Thyroid gland (tissue), 4 donors: ENCODE measurements around the gene DCAF8. TPM values are rescaled to one million over a fixed set of nuclear protein-coding genes. Genes with fewer than 3 reads are reported as not detected.

ENCODE experiments used
- DNase-seq, 2 donors: peaks; one replicate each; pipeline ENCODE4 v3.0.0-alpha.2; 2019
- H3K27ac ChIP-seq, 3 donors: fragments of 200-600 bp; sonication (generic); 1 replicate in 2 of 3; 2 replicates in 1 of 3; pipeline ENCODE4 v1.5.1; 2016 to 2019; ENCODE audit warnings: mild to moderate bottlenecking in 1 of 3, moderate library complexity in 1 of 3
- H3K27me3 ChIP-seq: fragments of 200-600 bp; sonication (generic); one replicate; pipeline ENCODE4 v1.5.1; 2019
- H3K36me3 ChIP-seq, 2 donors: fragments of 200-600 bp; sonication (generic); one replicate each; pipeline ENCODE4 v1.5.1; 2016 to 2019
- H3K4me1 ChIP-seq, 2 donors: fragments of 200-600 bp; sonication (generic); one replicate each; pipeline ENCODE4 v1.5.1; 2017 to 2019
- H3K4me3 ChIP-seq, 3 donors: fragments of 200-600 bp; sonication (generic); replicated peaks in 1 of 3; 1 replicate in 2 of 3; 2 replicates in 1 of 3; pipeline ENCODE4 v1.5.1; 2016; ENCODE audit warnings: mild to moderate bottlenecking in 1 of 3
- H3K9me3 ChIP-seq: fragments of 200-600 bp; sonication (generic); one replicate; pipeline ENCODE4 v1.5.1; 2017
- CTCF ChIP-seq, 6 experiments: fragments of 200-600 bp in 3 of 6; fragments of 450-650 bp in 3 of 6; sonication (generic) in 3 of 6; IDR thresholded peaks; one replicate each; pipeline ENCODE4 v1.5.1; 2016 to 2019; ENCODE audit warnings: antibody characterized with exemption in 6 of 6, mild to moderate bottlenecking in 2 of 6, inconsistent platforms in 1 of 6, moderate library complexity in 1 of 6
- POLR2A ChIP-seq, 2 donors: fragments of 450-650 bp; IDR thresholded peaks; one replicate each; pipeline ENCODE4 v1.6.1; 2017; ENCODE audit warnings: antibody characterized with exemption in 2 of 2, mild to moderate bottlenecking in 2 of 2, moderate library complexity in 1 of 2
- WGBS, 2 donors: methylation state at CpG; one replicate each; pipeline ENCODE4 v1.1.5; 2017; 5-methylcytosine and 5-hydroxymethylcytosine counted together
- intact Hi-C: fragments of 100-400 bp; cut with DNase I; formaldehyde crosslinking; loops from one replicate; pipeline ENCODE4 v1.15.1; 2023
- total RNA-seq, 4 donors: library from RNA; depleted of rRNA; stranded (reverse); fragments of >200 nt; gene quantifications; one replicate each; pipeline ENCODE4 v1.2.3, GENCODE V29; 2016

The DCAF8 gene
- total RNA-seq, 4 donors from 2014 or later: 221 to 239 (median 228) TPM

- no peak for DNase-seq
- WGBS, 2 donors: 86 to 87% methylated on average over 1 of the region's 1 CpG
- H3K9me3 ChIP-seq: no peaks in the 10 kb centered on the region
- no peaks in the 10 kb centered on the region for H3K4me1 ChIP-seq
- no peaks in the 10 kb centered on the region for H3K27me3 ChIP-seq
- no peak for TF ChIP-seq CTCF (IDR thresholded peaks at IDR 0.05)
- no peak overlapping the region for H3K4me3 ChIP-seq
- no peaks in the 10 kb centered on the region for H3K36me3 ChIP-seq
- H3K27ac ChIP-seq: no peak overlapping the region
- intact Hi-C loops: no loop called here
Measured at GRCh38 chr1:160177667-160178066, 84.7 kb downstream of the DCAF8 start.

- TF ChIP-seq POLR2A (IDR thresholded peaks at IDR 0.05) (no peak), CTCF (IDR thresholded peaks at IDR 0.05) (no peak)
- Histone ChIP-seq H3K36me3 (no peaks in the 10 kb centered on the region), H3K9me3 (no peaks in the 10 kb centered on the region), H3K27ac (no peak overlapping the region), H3K27me3 (no peaks in the 10 kb centered on the region), H3K4me3 (no peak overlapping the region), H3K4me1 (peaks cover 0 to 1% of the 10 kb centered on the region in 2 donors)
- intact Hi-C loops: no loop called here
- DNase-seq: no peak
- 90 to 91% methylated on average over 2 of the region's 2 CpGs for WGBS, 2 donors
Measured at GRCh38 chr1:160177231-160177630, 85.1 kb downstream of the DCAF8 start.

- H3K27me3 ChIP-seq: no peaks in the 10 kb centered on the region
- no peaks in the 10 kb centered on the region for H3K9me3 ChIP-seq
- intact Hi-C loops: no loop called here
- 23 to 30% methylated on average over 9 of the region's 9 CpGs for WGBS, 2 donors
- H3K4me3 ChIP-seq: no peak overlapping the region
- DNase-seq: peak; percentile 31 to 48
- no peaks in the 10 kb centered on the region for H3K36me3 ChIP-seq
- H3K27ac ChIP-seq: no peak overlapping the region
- TF ChIP-seq POLR2A (IDR thresholded peaks at IDR 0.05): no peak
- no peak for TF ChIP-seq CTCF (IDR thresholded peaks at IDR 0.05)
- peaks cover 5 to 16% of the 10 kb centered on the region in 2 donors for H3K4me1 ChIP-seq
Measured at GRCh38 chr1:160171980-160172379, 90.4 kb downstream of the DCAF8 start.

- H3K9me3 ChIP-seq: no peaks in the 10 kb centered on the region
- WGBS, 2 donors: 91 to 95% methylated on average over 4 of the region's 4 CpGs
- H3K36me3 ChIP-seq: no peaks in the 10 kb centered on the region
- H3K27ac ChIP-seq: no peak overlapping the region
- intact Hi-C loops: no loop called here
- no peaks in the 10 kb centered on the region for H3K27me3 ChIP-seq
- no peak overlapping the region for H3K4me3 ChIP-seq
- peaks cover 5 to 16% of the 10 kb centered on the region in 2 donors for H3K4me1 ChIP-seq
- no peak for DNase-seq
- no peak for TF ChIP-seq CTCF (IDR thresholded peaks at IDR 0.05)
- no peak for TF ChIP-seq POLR2A (IDR thresholded peaks at IDR 0.05)
Measured at GRCh38 chr1:160171354-160171753, 91.0 kb downstream of the DCAF8 start.

- no peaks in the 10 kb centered on the region for H3K9me3 ChIP-seq
- peak in 1 of 2 donors; percentile 13 for DNase-seq
- H3K4me3 ChIP-seq: no peak overlapping the region
- 55 to 59% methylated on average over 15 of the region's 15 CpGs for WGBS, 2 donors
- H3K27ac ChIP-seq: no peak overlapping the region
- H3K4me1 ChIP-seq: peaks cover 5 to 16% of the 10 kb centered on the region in 2 donors
- TF ChIP-seq CTCF (IDR thresholded peaks at IDR 0.05): no peak
- no peak for TF ChIP-seq POLR2A (IDR thresholded peaks at IDR 0.05)
- intact Hi-C loops: no loop called here
- no peaks in the 10 kb centered on the region for H3K36me3 ChIP-seq
- H3K27me3 ChIP-seq: no peaks in the 10 kb centered on the region
Measured at GRCh38 chr1:160169553-160170399, 92.6 kb downstream of the DCAF8 start.
